Thoracic aorta (tissue), 2 donors: ENCODE data around the gene ATXN1. TPM values are rescaled to one million over a fixed set of nuclear protein-coding genes. Genes with fewer than 3 reads are reported as not detected.

Experiments used
- ATAC-seq: fragments of 150-250 bp; one replicate; pipeline ENCODE4 v1.8.0; 2017; ENCODE audit warnings: low read depth; ENCODE audit not compliant: insufficient number of reproducible peaks, low FRiP score
- DNase-seq: peaks from one replicate; pipeline ENCODE4 v3.0.0-alpha.2; 2020; ENCODE audit warnings: low spot score
- H3K27ac ChIP-seq, 2 donors: fragments of 200-600 bp; sonication (generic); 1 replicate in 1 of 2; 2 replicates in 1 of 2; pipeline ENCODE4 v1.5.1; 2016; ENCODE audit warnings: mild to moderate bottlenecking in 2 of 2, moderate library complexity in 2 of 2
- H3K27me3 ChIP-seq: fragments of 200-600 bp; sonication (generic); replicated peaks from 2 replicates; pipeline ENCODE4 v1.6.0; 2016; ENCODE audit warnings: mild to moderate bottlenecking; ENCODE audit not compliant: insufficient read depth
- H3K36me3 ChIP-seq: fragments of 200-600 bp; sonication (generic); one replicate; pipeline ENCODE4 v1.5.1; 2016
- H3K4me1 ChIP-seq, 2 donors: fragments of 200-600 bp; sonication (generic); 1 replicate in 1 of 2; 2 replicates in 1 of 2; pipeline versions ENCODE4 v1.5.1 to v1.6.0; 2016; ENCODE audit warnings: low read depth in 2 of 2, mild to moderate bottlenecking in 1 of 2; ENCODE audit not compliant: control insufficient read depth in 1 of 2
- H3K4me3 ChIP-seq: fragments of 200-600 bp; sonication (generic); 2 replicates; pipeline ENCODE4 v1.5.1; 2016; ENCODE audit warnings: mild to moderate bottlenecking
- H3K9me3 ChIP-seq: fragments of 200-600 bp; sonication (generic); 2 replicates; pipeline ENCODE4 v1.5.1; 2016
- total RNA-seq, 2 donors: library from RNA; depleted of rRNA; stranded (reverse); fragments of >200 nt; gene quantifications; one replicate each; pipeline versions ENCODE4 v1.1.0 to v1.2.3, GENCODE V29; 2016
- TF ChIP-seq, protein P1 (sequence below): fragments of 200-600 bp; sonication (generic); IDR thresholded peaks from one replicate; pipeline ENCODE4 v1.5.1; 2019; ENCODE audit warnings: antibody characterized with exemption

The ATXN1 gene
- total RNA-seq, 2 donors from 2014 or later, result 59.8 to 62.4 TPM

DNA sequence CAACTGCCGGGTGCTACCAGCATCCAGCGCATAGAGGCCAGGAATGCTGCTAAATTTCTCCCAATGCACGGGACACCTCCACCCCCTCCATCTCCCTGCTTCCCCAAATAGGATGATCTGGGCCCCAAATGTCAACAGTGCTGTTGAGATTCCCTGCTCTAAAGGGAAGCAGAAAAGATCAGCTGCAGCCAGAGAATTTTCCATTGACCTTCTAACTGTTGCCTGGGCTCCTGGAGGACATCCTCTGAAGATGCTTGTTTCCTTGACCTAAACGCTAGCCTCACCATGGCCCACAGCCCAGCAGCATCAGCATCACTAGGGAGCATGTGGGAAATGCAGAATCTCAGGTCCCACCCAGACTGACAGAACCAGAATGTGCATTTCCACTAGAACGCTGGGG lies 361.6 kb downstream of the ATXN1 start:
- Histone ChIP-seq H3K27ac (peak overlapping the region; percentile 75 to 76), H3K27me3 (no peaks in the 10 kb centered on the region), H3K9me3 (no peaks in the 10 kb centered on the region), H3K36me3 (no peaks in the 10 kb centered on the region), H3K4me3 (no peak overlapping the region), H3K4me1 (peaks cover 31 to 81% of the 10 kb centered on the region in 2 donors)
- TF ChIP-seq, protein P1, sequence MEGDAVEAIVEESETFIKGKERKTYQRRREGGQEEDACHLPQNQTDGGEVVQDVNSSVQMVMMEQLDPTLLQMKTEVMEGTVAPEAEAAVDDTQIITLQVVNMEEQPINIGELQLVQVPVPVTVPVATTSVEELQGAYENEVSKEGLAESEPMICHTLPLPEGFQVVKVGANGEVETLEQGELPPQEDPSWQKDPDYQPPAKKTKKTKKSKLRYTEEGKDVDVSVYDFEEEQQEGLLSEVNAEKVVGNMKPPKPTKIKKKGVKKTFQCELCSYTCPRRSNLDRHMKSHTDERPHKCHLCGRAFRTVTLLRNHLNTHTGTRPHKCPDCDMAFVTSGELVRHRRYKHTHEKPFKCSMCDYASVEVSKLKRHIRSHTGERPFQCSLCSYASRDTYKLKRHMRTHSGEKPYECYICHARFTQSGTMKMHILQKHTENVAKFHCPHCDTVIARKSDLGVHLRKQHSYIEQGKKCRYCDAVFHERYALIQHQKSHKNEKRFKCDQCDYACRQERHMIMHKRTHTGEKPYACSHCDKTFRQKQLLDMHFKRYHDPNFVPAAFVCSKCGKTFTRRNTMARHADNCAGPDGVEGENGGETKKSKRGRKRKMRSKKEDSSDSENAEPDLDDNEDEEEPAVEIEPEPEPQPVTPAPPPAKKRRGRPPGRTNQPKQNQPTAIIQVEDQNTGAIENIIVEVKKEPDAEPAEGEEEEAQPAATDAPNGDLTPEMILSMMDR, result no peak
- no peak for ATAC-seq
- no peak for DNase-seq

DNA sequence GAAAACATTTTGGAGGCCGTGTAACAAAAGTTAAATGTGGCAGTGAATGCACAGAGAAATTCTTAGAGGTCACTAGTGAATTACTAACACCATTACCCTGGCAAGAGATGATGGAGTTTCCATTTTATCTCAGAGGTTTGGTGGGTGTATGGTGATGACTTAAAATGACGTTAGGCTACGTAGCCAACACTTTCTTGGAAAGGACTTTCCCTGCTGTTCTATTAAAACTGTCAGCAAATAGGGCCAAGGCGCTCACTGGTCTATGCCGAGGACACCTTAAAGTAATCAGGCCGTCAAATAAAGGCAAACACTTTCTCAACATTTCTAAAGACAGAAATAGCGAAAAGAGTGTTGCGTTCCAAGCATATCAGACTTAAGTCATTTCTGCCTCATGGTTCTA lies 362.1 kb downstream of the ATXN1 start:
- TF ChIP-seq, protein P1, result no peak
- H3K4me3 ChIP-seq, result peak overlapping the region; percentile 24
- H3K27ac ChIP-seq, result peak overlapping the region; percentile 75 to 76
- H3K4me1 ChIP-seq, result peaks cover 26 to 75% of the 10 kb centered on the region in 2 donors
- ATAC-seq (no peak), DNase-seq (no peak)
- no peaks in the 10 kb centered on the region for H3K27me3 ChIP-seq
- no peaks in the 10 kb centered on the region for H3K36me3 ChIP-seq
- no peaks in the 10 kb centered on the region for H3K9me3 ChIP-seq

DNA sequence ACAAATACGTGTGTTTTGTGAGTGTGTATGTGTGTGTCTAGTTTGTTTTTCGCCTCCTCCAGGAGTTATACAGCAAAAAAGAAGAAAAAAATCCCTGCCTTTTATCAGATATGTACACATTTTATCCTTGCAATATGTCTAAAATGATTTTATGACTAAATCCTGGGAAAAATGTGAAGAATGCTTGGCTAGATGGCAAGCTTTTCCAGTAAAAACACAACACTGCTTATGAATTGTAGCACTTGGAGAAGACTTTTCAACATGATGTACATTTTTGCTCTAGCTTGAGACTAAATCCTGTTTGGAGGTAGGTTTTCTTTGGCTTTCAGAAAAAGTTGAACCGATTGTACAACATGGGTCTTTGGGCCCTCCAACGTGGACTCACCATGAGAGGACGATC lies 362.7 kb downstream of the ATXN1 start:
- no peak for DNase-seq

DNA sequence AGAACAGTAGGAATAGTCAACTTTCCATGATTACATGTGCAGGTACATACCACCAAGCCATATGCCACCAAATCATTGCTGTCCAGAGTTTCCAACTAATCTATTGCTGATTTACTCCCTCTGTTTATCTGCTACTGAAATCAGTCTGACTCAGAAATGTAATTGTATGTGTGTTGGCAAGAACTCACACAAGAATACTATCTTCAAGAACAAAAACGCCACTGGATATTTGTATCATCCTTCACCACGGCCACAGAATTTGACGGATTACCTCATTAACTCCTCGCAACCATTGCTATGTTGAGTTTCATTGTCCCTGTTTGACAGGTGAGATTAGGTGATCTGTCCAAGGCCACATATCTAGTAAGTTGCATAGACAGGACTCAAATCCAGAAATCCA lies 363.6 kb downstream of the ATXN1 start:
- no peaks in the 10 kb centered on the region for H3K27me3 ChIP-seq
- no peak overlapping the region for H3K27ac ChIP-seq
- DNase-seq (no peak), ATAC-seq (no peak)
- peaks cover 12 to 62% of the 10 kb centered on the region in 2 donors for H3K4me1 ChIP-seq
- no peak overlapping the region for H3K4me3 ChIP-seq
- H3K9me3 ChIP-seq, result no peaks in the 10 kb centered on the region
- H3K36me3 ChIP-seq, result no peaks in the 10 kb centered on the region
- TF ChIP-seq, protein P1, result no peak

More for the DNA sequence above, 362.7 kb downstream of the ATXN1 start:
- H3K9me3 ChIP-seq, result no peaks in the 10 kb centered on the region
- no peaks in the 10 kb centered on the region for H3K27me3 ChIP-seq
- H3K4me3 ChIP-seq, result peak overlapping the region; percentile 24
- no peaks in the 10 kb centered on the region for H3K36me3 ChIP-seq
- peak overlapping the region; percentile 75 to 76 for H3K27ac ChIP-seq
- no peak for ATAC-seq
- H3K4me1 ChIP-seq, result peaks cover 20 to 70% of the 10 kb centered on the region in 2 donors
- TF ChIP-seq, protein P1, result no peak

DNA sequence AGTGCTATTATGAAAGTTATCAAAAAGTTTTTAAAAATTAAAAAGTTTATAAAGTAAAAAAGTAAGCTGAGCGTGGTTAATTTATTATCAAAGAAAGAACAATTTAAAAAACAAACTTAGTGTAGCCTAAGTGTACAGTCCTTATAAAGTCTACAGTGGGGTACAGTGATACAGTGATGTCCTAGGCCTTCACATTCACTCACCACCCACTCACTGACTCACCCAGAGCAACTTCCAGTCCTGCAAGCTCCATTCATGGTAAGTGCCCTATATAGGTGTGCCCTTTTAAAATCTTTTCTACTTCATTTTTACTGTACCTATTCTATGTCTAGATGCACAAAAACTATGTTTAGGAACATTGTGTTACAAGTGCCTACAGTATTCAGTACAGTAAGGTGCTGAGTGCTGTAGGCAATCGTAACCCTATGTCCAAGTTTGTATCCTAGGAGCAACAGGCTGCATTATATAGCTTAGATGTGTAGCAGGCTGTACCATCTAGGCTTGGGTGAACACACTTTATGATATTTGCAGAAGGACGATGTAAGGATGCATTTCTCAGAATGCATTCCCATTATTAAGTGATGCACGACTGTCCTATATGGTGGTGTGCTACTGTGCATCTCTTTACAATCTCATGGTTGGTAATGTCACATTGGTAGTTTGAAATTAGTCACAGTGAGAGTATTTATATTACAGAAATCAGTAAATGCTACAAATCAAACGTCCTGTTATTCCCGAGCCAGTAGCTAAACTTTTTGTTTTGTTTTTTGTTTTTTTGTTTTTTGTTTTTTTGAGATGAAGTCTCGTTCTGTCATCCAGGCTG lies 364.6 kb downstream of the ATXN1 start:
- no peak for DNase-seq
- no peak for ATAC-seq
- TF ChIP-seq, protein P1, result no peak

More for the DNA sequence above, 364.6 kb downstream of the ATXN1 start:
- no peaks in the 10 kb centered on the region for H3K36me3 ChIP-seq
- no peaks in the 10 kb centered on the region for H3K9me3 ChIP-seq
- peaks cover 13 to 62% of the 10 kb centered on the region in 2 donors for H3K4me1 ChIP-seq
- no peaks in the 10 kb centered on the region for H3K27me3 ChIP-seq
- no peak overlapping the region for H3K4me3 ChIP-seq
- H3K27ac ChIP-seq, result no peak overlapping the region
